Body of pancreas (tissue), 4 donors: ENCODE data around the gene CTXND1. TPM values are rescaled to one million over a fixed set of nuclear protein-coding genes. Genes with fewer than 3 reads are reported as not detected.

ENCODE experiments used
- ATAC-seq: fragments of 150-250 bp; one replicate; pipeline ENCODE4 v1.9.1; 2016
- DNase-seq, 4 donors: peaks; one replicate each; pipeline ENCODE4 v3.0.0-alpha.2; 2019
- H3K27ac ChIP-seq, 4 donors: fragments of 200-600 bp; sonication (generic); 1 replicate in 3 of 4; 2 replicates in 1 of 4; pipeline versions ENCODE4 v1.5.1 to v1.6.1; 2016 to 2019; ENCODE audit warnings: mild to moderate bottlenecking in 1 of 4, mixed read lengths in 1 of 4, moderate library complexity in 1 of 4
- H3K27me3 ChIP-seq, 2 donors: fragments of 200-600 bp; sonication (generic); one replicate each; pipeline ENCODE4 v1.6.0; 2016; ENCODE audit warnings: mild to moderate bottlenecking in 1 of 2
- H3K36me3 ChIP-seq, 2 donors: fragments of 200-600 bp; sonication (generic); replicated peaks in 1 of 2; 2 replicates each; pipeline ENCODE4 v1.5.1; 2016; ENCODE audit warnings: low read depth in 2 of 2; ENCODE audit not compliant: insufficient read depth in 1 of 2
- H3K4me1 ChIP-seq: fragments of 200-600 bp; sonication (generic); one replicate; pipeline ENCODE4 v1.6.0; 2016
- H3K4me3 ChIP-seq, 2 donors: fragments of 200-600 bp; sonication (generic); 1 replicate in 1 of 2; 2 replicates in 1 of 2; pipeline ENCODE4 v1.5.1; 2016 to 2019
- H3K9me3 ChIP-seq, 3 donors: fragments of 200-600 bp; sonication (generic); 1 replicate in 2 of 3; 2 replicates in 1 of 3; pipeline ENCODE4 v1.5.1; 2016
- CTCF ChIP-seq, 7 experiments: fragments of 450-650 bp in 4 of 7; fragments of 200-600 bp in 3 of 7; sonication (generic) in 3 of 7; IDR thresholded peaks; one replicate each; pipeline ENCODE4 v1.5.1; 2016 to 2019; ENCODE audit warnings: antibody characterized with exemption in 7 of 7
- POLR2A ChIP-seq, 3 donors: fragments of 450-650 bp; IDR thresholded peaks; one replicate each; pipeline ENCODE4 v1.6.1; 2016; ENCODE audit warnings: antibody characterized with exemption in 3 of 3, mild to moderate bottlenecking in 2 of 3
- WGBS, 2 donors: methylation state at CpG; one replicate each; pipeline ENCODE4 v1.1.5; 2017; 5-methylcytosine and 5-hydroxymethylcytosine counted together
- intact Hi-C: fragments of 100-400 bp; cut with DNase I; formaldehyde crosslinking; loops from one replicate; pipeline ENCODE4 v1.15.1; 2023
- total RNA-seq, 2 donors: library from RNA; depleted of rRNA; stranded (reverse); fragments of >200 nt; gene quantifications; one replicate each; pipeline ENCODE4 v1.1.0, GENCODE V29; 2016

The CTXND1 gene
- total RNA-seq, 2 donors from 2014 or later, result 0.66 to 1.0 TPM

- Histone ChIP-seq H3K4me1 (peaks cover 12% of the 10 kb centered on the region), H3K36me3 (no peaks in the 10 kb centered on the region), H3K9me3 (no peaks in the 10 kb centered on the region), H3K27ac (no peak overlapping the region), H3K4me3 (no peak overlapping the region), H3K27me3 (no peaks in the 10 kb centered on the region)
- intact Hi-C loops, result no loop called here
- TF ChIP-seq CTCF (IDR thresholded peaks at IDR 0.05) (no peak), POLR2A (IDR thresholded peaks at IDR 0.05) (no peak)
- no peak for ATAC-seq
- DNase-seq, result no peak
- WGBS, 2 donors, result 96 to 98% methylated on average over 4 of the region's 4 CpGs
These were observed 34.6 kb downstream of the CTXND1 start for GRCh38 chr15:80217327-80217900.

DNA sequence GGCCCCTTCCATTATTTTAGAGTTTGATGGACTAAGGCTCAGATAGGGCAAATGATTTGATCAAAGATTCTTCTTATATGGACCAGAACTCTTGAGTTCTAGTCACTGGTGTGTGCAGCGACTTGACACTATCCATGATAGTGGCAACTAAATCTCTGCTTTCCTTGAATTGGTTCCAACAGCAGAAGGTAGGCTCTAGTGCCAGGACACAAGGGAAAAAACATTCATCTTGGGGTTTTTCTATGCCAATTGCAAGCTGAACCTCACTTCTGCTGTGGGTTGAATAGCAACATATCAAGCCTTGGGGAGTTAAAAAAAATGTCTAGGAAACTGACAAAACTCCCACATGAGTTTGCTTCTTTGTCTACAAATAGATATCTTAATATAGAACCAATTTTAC, 35.1 kb downstream of the CTXND1 start:
- DNase-seq, result no peak
- Histone ChIP-seq H3K4me3 (no peak overlapping the region), H3K27ac (no peak overlapping the region), H3K36me3 (no peaks in the 10 kb centered on the region), H3K4me1 (peaks cover 12% of the 10 kb centered on the region), H3K9me3 (no peaks in the 10 kb centered on the region), H3K27me3 (no peaks in the 10 kb centered on the region)
- WGBS, 2 donors, result 64 to 72% methylated on average over 1 of the region's 1 CpG
- TF ChIP-seq CTCF (IDR thresholded peaks at IDR 0.05) (no peak), POLR2A (IDR thresholded peaks at IDR 0.05) (no peak)
- ATAC-seq, result no peak
- intact Hi-C loops, result no loop called here

DNA sequence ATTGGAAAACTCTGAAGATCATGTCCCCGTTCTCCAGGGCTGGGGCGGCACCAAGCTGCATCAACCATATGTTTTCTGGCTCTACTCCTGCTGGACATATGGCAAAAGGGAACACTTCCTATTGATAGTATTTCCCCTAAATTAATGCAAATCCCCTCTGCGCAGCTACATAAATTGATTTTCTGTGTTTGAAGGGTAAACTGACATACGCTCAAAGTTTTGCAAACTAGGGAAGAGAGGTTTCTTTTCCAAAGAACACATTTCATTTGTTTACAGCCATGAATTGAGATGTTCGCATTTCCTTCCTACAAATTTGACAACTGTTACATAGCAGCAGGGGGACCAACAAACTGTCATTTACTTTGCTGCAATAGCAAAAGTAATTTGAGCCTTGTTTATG, 35.9 kb downstream of the CTXND1 start:
- Histone ChIP-seq H3K4me3 (no peak overlapping the region), H3K27ac (no peak overlapping the region), H3K27me3 (no peaks in the 10 kb centered on the region), H3K9me3 (no peaks in the 10 kb centered on the region), H3K4me1 (peaks cover 12% of the 10 kb centered on the region), H3K36me3 (no peaks in the 10 kb centered on the region)
- no peak for TF ChIP-seq POLR2A (IDR thresholded peaks at IDR 0.05)
- no peak for TF ChIP-seq CTCF (IDR thresholded peaks at IDR 0.05)
- intact Hi-C loops, result no loop called here
- DNase-seq (no peak), ATAC-seq (no peak)
- WGBS, 2 donors, result 91 to 95% methylated on average over 5 of the region's 5 CpGs

GRCh38 chr15:80214910-80215309, 37.1 kb downstream of the CTXND1 start:
- intact Hi-C loops, result no loop called here
- no peaks in the 10 kb centered on the region for H3K36me3 ChIP-seq
- 57 to 61% methylated on average over 2 of the region's 2 CpGs for WGBS, 2 donors
- H3K27me3 ChIP-seq, result no peaks in the 10 kb centered on the region
- no peaks in the 10 kb centered on the region for H3K9me3 ChIP-seq
- H3K27ac ChIP-seq, result no peak overlapping the region
- peak; percentile 27 to 55 (median 34) for DNase-seq
- H3K4me3 ChIP-seq, result no peak overlapping the region
- H3K4me1 ChIP-seq, result peaks cover 12% of the 10 kb centered on the region
- no peak for ATAC-seq
- TF ChIP-seq POLR2A (IDR thresholded peaks at IDR 0.05), result no peak
- no peak for TF ChIP-seq CTCF (IDR thresholded peaks at IDR 0.05)

DNA sequence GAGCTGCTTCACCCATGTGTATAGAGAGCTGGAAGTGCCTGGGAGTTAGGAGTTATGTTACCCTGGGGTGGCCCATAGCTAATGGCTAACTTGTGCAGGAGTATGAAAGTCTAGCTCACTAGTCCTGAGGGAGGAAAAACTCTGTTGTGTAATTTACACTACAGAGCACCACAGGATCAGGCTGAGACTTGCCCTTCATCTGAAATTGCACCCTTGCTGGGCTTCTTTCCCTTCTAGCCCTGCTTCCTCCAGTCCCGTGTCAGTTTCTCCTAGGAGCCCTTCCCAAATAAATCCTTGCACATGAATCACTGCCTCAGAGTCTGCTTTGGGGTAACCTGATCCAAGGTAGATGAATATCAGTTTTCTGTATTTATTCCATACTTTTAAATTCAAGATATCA, 40.0 kb downstream of the CTXND1 start:
- H3K27ac ChIP-seq, result no peak overlapping the region
- no peaks in the 10 kb centered on the region for H3K9me3 ChIP-seq
- whole genome bisulfite sequencing, 2 donors, result 82 to 86% methylated on average over 1 of the region's 1 CpG
- TF ChIP-seq CTCF (IDR thresholded peaks at IDR 0.05) (no peak), POLR2A (IDR thresholded peaks at IDR 0.05) (no peak)
- no peaks in the 10 kb centered on the region for H3K27me3 ChIP-seq
- H3K36me3 ChIP-seq, result no peaks in the 10 kb centered on the region
- intact Hi-C loops, result no loop called here
- peaks cover 12% of the 10 kb centered on the region for H3K4me1 ChIP-seq
- H3K4me3 ChIP-seq, result no peak overlapping the region
- ATAC-seq, result no peak
- no peak for DNase-seq
